GM19043 (cell line): Measurements from ENCODE around the gene LTBP2.
A peak's percentile ranks its signal among the peaks of the same experiment; 100 is the strongest.

Source experiments
- ATAC-seq: cut with Tn5 transposase; IDR thresholded peaks from one replicate; pipeline ENCODE4 v1.9.1; 2021; ENCODE audit warnings: low read depth; ENCODE audit not compliant: unreplicated experiment

Gene LTBP2

DNA sequence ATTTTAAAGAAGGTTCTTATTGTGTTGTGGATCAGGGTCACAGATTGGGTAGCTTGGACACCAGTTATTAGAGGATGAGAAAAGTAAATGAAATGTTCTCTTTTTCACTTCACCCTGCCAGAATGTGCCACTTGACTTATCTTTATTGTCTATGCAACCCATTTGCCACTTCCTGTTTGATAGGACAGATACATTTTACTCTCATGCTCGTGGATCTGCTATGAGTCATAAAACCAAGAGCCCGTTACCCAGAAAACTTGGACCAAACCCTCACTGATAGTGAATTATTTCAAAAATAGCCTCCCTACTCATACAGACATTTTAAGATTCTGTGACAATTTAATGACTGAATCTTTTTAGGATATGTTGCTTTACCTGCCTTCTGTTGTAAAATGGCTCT lies 116.7 kb downstream of the LTBP2 start:
- ATAC-seq, result no peak

DNA sequence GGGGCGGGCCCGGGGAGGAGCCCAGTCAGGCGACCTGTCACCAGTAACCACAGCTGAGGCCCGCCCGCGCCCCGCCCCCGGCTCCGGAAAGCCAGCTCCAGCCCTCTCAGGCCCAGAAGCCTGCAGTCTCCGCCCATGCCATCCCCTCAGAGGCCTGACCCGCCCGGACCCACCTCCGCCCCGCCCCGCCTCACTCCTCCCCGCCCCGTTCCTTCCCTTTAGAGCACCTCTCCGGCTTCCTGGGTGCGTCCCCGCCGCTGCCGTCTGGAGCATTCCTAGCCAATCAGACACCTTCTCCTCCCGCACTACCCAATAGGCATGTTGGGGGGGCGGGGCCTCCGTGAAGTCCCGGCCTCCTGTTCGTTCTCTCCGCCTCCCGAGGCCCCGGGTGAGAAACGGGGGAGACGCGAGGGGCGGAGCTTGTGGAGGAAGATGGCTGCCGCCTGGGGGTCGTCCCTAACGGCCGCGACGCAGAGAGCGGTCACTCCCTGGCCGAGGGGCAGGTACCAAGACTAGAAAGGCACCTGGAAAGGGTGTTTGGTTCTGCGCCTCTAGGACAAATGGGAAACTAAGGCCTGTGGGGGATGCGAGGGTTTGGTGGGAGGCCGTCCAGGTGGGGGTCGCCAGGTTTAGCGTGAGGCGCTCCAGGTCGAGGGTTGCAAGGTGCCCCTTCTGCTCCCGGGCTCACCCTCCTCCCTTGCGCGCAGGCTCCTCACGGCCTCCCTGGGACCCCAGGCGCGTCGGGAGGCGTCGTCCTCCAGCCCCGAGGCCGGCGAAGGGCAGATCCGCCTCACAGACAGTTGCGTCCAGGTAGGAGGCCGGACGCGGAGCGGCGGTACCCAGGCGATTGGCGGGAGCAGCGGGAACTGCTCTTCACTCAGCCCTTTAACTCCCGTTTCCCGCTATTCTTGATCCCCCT lies 118.4 kb downstream of the LTBP2 start, which contains the start of gene ISCA2:
TSS of gene ISCA2 (plus strand) at position 423 of the 919 bp plus-strand sequence. CDS start at position 433, 10 bp downstream.
- ATAC-seq, result peak; percentile 84

DNA sequence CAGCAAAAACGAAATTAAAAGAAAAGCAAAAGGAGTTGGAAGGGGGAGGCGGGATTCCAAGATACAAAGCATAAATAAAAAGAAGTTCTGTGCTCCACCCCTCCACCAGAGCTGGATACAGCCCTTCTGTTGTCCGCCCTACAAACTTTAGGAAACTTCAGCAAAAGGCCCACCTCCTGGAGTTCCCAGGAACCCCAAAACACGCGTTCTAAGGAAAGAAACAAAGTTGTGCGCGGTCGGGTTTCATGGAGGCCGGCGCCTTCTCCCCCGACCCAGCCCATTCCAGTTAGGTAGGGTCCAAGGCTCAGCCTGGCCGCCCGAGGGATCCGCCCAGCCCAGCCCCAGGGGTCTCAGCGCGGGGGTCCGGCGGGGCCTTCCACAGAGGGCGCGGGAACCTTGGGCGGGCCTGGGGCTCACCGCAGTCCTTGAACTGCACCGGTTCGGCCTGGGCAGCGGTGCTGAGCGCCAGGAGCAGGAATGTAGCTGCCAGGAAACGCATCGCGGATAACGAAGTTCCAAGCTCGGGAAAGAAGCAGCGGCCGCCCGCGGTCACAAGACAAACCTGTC lies 119.2 kb downstream of the LTBP2 start, which contains the start of gene NPC2:
TSS of gene NPC2 (minus strand) at position 530 of the 567 bp plus-strand sequence. CDS start at position 499, 31 bp downstream.
- no peak for ATAC-seq

DNA sequence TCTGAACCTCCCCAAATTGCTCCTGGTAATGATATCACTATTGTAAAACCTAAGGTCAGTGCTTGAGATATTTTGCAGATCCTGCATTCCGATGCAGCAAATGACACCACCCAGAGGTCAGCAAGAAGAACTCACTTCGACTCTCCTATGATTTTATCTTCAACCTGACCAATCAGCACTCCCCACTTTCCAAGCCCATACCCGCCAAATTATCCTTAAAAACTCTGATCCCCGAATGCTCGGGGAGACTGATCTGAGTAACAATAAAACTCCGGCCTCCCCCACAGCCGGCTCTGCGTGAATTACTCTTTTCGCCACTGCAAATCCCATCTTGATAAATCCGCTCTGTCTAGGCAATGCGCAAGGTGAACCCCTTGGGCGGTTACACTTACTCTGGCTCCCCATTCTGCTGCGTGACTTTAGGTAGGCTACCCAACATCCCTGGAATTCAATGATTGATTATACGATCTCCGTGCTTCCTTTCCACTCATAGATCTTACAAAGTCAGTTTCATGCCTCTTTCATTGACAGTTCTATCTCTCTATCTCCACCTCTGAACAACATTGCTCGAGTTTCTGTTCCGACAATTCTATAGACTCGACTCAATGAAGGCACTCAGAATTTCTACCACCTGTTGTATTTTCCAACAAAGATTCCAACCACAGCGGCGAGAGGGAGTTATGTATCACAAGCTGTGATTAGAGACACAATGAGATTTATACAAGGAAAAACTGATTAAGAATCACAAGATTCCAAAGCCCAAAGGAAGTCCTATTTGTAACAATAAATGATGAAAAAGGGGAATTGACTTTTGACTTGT lies 119.9 kb downstream of the LTBP2 start:
- ATAC-seq, result no peak

DNA sequence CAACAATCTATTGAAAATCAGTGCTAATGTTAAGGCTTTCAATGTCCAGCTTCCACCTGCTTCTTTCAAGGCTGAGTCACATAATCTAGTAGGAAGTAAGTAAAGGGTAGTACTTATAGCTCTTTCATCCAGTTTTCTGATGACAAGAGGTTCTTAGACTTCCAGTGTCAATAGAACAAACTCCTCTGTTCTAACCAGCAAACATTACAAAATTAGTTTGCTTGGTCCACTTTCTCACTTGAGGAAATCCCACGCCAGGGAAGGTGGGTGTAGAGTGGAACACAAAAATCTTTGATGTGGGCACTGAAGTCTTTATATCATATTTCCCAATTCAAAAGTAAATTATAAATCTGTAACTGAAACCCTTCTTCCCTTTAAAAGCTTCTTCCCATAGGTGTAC lies 121.6 kb downstream of the LTBP2 start:
- ATAC-seq, result no peak

DNA sequence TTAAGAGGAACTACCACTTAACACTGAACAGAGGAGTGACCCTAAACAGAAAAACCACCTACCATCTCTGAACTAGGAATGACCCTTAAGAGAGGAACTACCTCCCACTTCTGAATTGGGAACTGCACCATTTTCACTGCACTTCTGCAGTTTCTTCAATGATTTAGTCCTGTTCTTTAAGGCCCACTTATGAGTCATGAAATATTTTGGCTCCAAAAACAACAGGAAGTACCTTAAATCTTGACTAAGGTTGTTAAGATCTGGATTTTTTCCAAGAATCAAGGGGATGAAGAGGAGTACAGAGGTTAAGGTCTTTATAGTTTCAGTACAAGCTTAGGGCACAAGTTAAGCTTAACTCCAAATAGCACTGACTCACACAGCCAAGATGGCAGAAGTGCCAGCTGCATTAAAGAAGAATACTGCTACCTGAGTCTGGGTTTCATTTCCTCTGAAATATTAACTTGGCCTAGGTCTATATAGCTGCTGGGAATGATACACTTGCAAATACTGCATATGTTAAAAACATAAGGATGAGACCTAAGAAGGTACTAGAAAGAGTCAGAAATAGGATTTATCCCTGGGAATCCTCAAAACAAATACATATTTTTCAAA lies 123.1 kb downstream of the LTBP2 start:
- ATAC-seq, result no peak

DNA sequence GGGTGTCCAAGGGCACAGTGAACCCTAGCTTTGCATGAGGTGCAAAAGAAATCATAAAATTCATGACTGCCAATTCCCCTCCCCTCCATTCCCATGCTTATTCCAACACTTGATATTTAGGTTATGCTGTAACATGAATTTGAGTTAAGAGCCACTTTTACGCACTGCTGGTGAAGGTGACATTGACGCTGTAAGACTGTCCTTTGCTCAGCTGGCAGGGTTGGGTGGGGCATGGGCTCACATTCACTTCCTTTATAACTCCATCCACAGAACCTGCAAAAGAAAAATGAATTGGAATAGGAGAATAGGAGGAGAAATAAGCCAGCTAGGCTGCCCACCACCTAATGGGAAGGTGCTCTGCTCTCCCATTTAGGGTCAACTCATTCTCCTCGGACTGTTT lies 125.9 kb downstream of the LTBP2 start:
- ATAC-seq, result no peak

DNA sequence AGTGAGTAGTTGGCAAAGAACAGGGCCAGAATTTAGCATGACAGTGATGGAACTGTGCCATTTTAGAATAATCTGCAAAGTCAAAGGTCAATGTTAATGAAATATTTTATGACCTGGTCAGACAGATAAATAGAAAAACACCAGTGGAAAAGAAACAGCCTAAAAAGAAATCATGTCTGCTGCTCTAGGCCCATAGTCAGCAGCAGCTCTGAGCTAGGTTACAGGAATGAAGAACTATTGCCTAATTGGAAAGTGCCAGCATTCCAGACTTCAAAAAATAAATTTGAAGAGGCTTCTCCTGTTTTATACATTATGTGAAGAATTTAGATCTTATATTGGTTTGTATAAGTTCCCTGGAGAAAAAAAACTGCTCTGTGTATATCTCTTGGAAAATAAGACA lies 128.7 kb downstream of the LTBP2 start:
- ATAC-seq, result no peak

DNA sequence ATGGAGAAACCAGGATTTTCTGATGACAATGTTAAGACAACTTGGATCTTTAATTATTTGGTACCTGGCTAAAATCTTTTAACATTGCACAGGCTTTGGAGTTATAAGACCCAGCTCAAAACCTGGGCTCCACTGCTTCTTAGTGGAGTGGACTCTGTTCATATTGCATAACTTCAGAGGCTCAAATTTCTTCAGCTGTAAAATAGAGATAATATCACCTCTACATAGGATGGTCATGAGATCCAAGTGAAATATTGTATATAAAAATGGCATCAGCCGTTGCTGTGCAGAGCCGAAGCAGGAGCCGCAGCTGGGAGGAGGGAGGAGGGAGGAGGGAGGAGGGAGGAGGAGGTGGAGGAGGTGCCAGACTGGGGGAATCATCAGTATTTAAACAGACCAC lies 129.5 kb downstream of the LTBP2 start:
- no peak for ATAC-seq

DNA sequence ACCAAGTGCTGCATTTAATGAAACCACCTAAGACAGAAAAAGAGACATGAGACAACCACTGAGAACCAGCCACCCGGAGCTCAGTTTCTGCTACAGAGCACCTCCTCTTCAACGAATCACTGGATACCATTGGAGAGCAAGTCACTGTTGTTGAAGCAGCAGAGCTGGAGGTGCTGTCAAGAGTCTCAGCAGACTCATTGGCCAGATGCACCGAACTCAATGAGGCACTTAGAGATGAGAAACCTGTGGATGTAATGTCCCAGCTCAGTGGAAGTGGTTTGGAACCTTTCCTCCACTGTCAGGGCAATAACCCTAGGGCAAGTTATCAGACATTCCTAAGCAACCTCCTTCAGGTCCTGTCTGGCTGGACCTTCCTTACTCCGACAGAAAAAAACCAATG lies 132.0 kb downstream of the LTBP2 start:
- ATAC-seq, result no peak

DNA sequence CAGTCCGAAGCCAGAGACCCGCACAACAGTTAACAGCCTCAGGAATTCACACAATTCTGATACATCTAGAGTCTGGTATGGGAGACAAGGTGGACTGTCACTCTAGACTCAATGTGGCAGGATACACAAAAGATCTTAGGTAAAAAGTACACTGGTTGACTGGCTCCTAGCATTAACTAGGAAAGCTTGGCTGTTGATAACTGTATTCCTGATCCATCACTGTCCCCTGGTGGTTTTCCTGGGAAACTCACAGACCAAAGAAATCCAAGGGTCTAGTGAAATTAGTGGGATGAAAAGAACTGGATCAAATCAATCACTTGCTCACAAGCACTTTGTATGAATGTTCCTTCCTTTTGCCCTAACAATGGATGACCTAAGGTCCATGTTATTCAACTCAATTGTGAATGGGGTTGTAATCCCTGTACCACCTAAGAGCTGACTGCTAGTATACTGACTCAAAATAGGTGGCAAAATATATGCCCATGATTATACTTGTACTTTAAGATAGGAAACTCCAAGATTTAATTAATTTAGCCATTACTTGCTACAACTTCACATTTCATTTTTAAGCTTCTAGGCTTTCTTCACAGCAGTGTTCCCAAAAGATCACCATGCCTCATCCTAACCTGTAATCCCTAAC lies 132.9 kb downstream of the LTBP2 start:
- ATAC-seq, result no peak

DNA sequence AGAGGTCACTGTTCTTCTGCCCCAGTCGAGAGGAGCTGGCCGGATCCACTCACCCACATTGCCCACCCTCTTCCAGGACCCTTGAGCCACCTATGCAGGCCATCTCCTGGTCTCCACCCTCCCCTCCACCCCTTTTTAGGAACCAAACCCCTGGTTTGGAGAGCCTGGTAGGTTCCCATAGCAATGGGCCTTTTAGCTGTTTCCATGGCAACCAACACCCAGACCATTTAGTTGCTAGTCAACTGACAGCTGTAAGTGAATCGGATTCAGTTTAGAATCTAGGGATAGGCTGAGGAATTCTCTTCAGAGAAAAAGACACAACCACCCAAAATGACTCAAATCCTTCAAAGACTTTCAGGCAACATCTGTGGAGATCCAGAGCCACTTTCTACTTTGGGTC lies 135.4 kb downstream of the LTBP2 start:
- no peak for ATAC-seq

DNA sequence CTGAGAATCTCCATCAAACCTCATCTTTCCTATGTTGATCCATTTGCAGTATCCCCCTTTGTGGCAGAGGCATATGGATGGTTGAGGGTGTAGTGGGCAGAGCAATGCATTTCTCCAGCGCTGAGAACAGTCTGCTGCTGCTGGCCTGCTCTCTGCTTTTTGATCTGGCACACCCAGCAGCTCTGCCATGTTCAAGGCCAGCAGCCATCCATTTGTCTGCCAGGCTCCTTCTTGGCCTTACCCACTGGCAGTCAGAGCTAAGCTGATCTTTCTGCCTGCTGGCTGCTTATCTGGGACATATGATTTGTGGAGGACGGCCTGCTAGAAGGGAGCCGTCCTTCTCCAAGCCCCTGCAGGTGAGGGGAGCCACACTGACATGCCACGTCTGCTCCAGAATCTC lies 135.9 kb downstream of the LTBP2 start:
- ATAC-seq, result no peak

DNA sequence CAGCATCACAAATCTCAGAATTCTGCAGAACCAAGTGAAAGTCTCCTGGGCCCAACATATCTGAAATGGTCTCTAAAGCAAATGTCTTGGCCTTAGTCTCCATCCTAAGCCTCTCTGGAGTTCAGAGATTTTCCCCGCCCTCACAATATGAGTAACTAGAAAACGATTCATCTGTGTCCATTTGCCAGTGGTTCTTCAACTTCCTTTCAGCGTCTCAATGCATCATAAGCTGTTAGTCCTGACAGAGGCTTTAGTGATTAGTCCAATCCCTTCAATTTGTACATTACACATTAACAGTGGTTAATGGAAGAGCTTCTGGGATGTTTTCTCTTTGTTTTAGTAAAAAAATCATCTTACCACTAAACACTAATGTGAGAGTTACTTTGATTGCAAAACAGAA lies 136.4 kb downstream of the LTBP2 start:
- ATAC-seq, result no peak

DNA sequence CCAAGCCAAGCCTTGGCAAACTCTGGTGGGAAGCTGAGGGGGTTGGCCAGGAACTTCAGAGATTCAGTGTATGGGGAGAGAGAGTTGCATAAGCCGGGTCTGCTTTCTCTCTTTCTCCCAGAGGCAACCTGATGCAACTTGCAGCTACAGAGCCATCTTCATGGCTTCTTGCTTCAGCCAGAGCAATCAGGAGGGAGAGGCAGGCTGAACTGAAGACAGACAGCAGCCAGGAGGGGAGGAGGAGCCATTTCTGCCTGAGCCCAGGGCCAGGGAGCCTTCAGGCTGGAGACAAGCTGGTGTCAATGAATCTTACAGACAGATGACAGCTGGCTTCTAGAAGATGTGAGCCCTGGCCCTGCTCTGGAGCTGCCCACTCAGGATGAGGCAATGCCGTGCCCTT lies 137.7 kb downstream of the LTBP2 start:
- no peak for ATAC-seq

DNA sequence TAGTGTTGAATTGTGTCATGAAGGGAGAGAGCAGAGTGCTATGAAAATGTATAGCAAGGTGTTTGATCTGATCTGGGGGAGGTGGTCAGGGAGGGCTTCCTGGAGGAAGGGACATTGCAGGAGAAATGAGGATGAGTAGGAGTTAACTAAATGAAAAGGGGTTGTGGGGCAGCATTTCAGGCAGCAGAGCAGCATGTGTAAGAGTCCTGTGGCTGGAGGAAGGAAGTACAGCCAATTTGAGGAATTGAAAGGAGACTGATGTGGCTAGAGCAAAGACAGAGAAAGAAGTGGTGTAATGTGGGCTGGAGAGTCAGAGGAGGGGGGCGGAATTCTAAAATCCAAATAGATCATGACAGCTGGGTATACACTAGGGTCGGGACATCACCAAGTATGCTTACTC lies 139.4 kb downstream of the LTBP2 start:
- ATAC-seq, result no peak

DNA sequence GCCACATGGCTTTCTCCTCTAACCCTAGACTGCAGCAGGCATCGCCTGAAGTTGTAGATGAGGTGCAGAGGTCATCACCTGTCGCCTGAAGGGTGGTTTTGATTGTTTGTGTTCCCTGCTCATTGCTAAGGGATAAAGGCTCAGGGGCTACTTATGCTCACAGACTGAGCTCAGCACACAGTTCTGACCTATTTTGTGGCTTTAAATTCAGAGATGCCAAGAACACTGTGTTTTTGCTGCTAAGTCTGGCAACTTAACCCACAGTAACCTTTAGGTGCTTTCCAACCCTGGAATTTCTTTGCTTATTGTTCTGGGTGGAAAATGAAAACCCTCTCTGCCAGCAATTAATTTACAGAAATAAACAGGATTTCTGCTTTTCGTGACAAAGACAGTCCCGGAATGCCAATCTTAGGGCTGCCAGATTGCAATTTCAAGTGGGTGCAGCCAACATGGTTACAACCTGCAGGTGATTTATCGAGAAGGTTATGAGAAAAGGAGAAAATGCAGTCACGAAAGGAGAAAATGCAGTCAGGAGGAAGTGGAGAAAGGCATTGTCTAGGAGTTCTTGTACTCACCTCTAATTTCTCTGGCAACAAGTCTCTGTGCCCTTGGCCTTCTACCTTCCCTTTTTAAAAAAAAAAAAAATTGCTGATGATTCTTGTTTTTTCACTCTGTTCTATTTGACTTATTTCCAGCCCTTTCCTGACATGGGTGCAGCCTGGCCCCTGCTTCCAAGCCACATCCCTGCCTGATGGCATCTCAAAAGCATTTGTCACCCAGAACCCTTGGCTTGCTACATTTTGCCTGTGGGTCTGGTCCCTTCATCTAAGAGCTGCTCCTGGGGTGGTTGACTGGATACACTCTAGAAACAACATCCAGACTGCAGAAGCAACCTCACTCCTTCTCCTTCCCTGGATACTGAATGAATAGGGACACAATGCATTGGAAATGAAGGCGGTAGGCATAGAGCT lies 142.2 kb downstream of the LTBP2 start:
- no peak for ATAC-seq

DNA sequence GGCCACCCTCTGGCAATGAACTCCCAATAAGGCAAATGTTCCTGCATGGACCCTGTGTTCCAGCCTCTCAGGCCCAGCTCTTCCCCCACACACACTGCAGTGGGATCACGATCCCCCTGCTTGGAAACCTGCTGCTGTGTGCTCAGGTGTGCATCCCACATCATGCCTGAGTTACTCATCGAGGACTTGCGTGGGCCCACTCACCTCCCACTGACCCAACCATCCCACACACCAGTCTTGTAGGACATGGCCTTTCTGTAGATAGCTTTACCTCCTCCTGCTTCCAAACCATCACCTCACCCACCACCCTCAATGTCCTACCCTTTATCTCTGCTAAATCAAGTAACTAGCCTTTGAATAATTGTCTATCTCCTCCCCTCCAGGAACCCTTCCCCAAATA lies 143.5 kb downstream of the LTBP2 start:
- no peak for ATAC-seq

DNA sequence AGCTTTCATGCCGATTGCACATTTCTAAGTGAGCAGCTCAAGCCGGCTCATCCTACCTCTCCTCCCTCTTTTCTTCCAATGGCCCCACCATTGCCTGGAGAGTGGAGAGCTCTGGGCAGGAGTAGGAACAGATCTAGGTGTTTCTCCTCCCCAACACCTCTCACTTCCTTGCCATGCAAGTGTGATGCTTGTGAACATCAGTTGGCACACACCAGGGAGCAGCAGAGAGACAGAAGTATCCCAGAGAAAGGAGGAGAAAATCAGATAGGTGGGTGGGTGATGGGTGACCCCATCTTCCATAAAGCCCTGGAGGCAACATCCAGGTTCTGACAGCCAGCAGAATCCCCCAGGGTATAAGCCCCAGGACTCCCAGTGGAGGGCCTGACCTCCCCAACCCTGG lies 146.7 kb downstream of the LTBP2 start:
- ATAC-seq, result no peak
